ENCODE measurements around the gene MRPL43. TPM values are rescaled to one million over a fixed set of nuclear protein-coding genes. Genes with fewer than 3 reads are reported as not detected.
A peak's percentile ranks its signal among the peaks of the same experiment; 100 is the strongest.

MRPL43 gene
- total RNA-seq, 1 donor from 2014 or later: 81.6 TPM

- DNase-seq (ENCODE audit: extremely low spot score, unreplicated experiment): no peak
- no peak for TF ChIP-seq CTCF (IDR thresholded peaks at IDR 0.05)
- peak overlapping the region; percentile 77 for H3K4me3 Mint-ChIP-seq (ENCODE audit: unreplicated experiment)
- H3K27me3 Mint-ChIP-seq (ENCODE audit: unreplicated experiment): no peaks in the 10 kb centered on the region
- no peaks in the 10 kb centered on the region for H3K9me3 Mint-ChIP-seq (ENCODE audit: unreplicated experiment)
- peaks cover 26% of the 10 kb centered on the region for H3K4me1 Mint-ChIP-seq (ENCODE audit: unreplicated experiment)
- H3K36me3 Mint-ChIP-seq (ENCODE audit: unreplicated experiment): peaks cover 13% of the 10 kb centered on the region
- peak overlapping the region; percentile 89 for H3K27ac Mint-ChIP-seq (ENCODE audit: unreplicated experiment)
These were observed 14.3 kb upstream of the MRPL43 start for GRCh38 chr10:101001659-101002035.

GRCh38 chr10:101000915-101001658, 13.8 kb upstream of the MRPL43 start:
- H3K9me3 Mint-ChIP-seq (ENCODE audit: unreplicated experiment): no peaks in the 10 kb centered on the region
- peak overlapping the region; percentile 77 for H3K4me3 Mint-ChIP-seq (ENCODE audit: unreplicated experiment)
- peaks cover 31% of the 10 kb centered on the region for H3K4me1 Mint-ChIP-seq (ENCODE audit: unreplicated experiment)
- peak overlapping the region; percentile 89 for H3K27ac Mint-ChIP-seq (ENCODE audit: unreplicated experiment)
- DNase-seq (ENCODE audit: extremely low spot score, unreplicated experiment): no peak
- peaks cover 13% of the 10 kb centered on the region for H3K36me3 Mint-ChIP-seq (ENCODE audit: unreplicated experiment)
- TF ChIP-seq CTCF (IDR thresholded peaks at IDR 0.05): no peak
- no peaks in the 10 kb centered on the region for H3K27me3 Mint-ChIP-seq (ENCODE audit: unreplicated experiment)

GRCh38 chr10:101000127-101000914, 13.0 kb upstream of the MRPL43 start:
- no peak for DNase-seq (ENCODE audit: extremely low spot score, unreplicated experiment)
- H3K27me3 Mint-ChIP-seq (ENCODE audit: unreplicated experiment): no peaks in the 10 kb centered on the region

GRCh38 chr10:100999742-101000126, 12.4 kb upstream of the MRPL43 start, which contains the start of gene LZTS2:
TSS of gene LZTS2 (plus strand) at chr10:100999808. CDS start at chr10:101002539, 2,731 bp downstream.
- no peaks in the 10 kb centered on the region for H3K9me3 Mint-ChIP-seq (ENCODE audit: unreplicated experiment)
- H3K4me1 Mint-ChIP-seq (ENCODE audit: unreplicated experiment): peaks cover 32% of the 10 kb centered on the region
- no peak for TF ChIP-seq CTCF (IDR thresholded peaks at IDR 0.05)
- peaks cover 10% of the 10 kb centered on the region for H3K36me3 Mint-ChIP-seq (ENCODE audit: unreplicated experiment)
- DNase-seq (ENCODE audit: extremely low spot score, unreplicated experiment): no peak
- peak within 1 kb of the TSS; percentile 82 for H3K4me3 Mint-ChIP-seq (ENCODE audit: unreplicated experiment)
- peak within 1 kb of the TSS; percentile 99 for H3K27ac Mint-ChIP-seq (ENCODE audit: unreplicated experiment)
- no peaks in the 10 kb centered on the region for H3K27me3 Mint-ChIP-seq (ENCODE audit: unreplicated experiment)

More at GRCh38 chr10:101000127-101000914, 13.0 kb upstream of the MRPL43 start:
- Mint-ChIP-seq H3K9me3 (ENCODE audit: unreplicated experiment) (no peaks in the 10 kb centered on the region), H3K4me3 (ENCODE audit: unreplicated experiment) (peak overlapping the region; percentile 77), H3K27ac (ENCODE audit: unreplicated experiment) (peak overlapping the region; percentile 89), H3K36me3 (ENCODE audit: unreplicated experiment) (peaks cover 13% of the 10 kb centered on the region), H3K4me1 (ENCODE audit: unreplicated experiment) (peaks cover 32% of the 10 kb centered on the region)
- TF ChIP-seq CTCF (IDR thresholded peaks at IDR 0.05): no peak
